ENCODE measurements around the gene PALD1.

The PALD1 gene

GRCh38 chr10:70588859-70589570, 110.4 kb downstream of the PALD1 start:
- H4K20me1 ChIP-seq (ENCODE audit: control insufficient read depth, insufficient read depth, low read depth, low read length) = no peaks in the 10 kb centered on the region
- no peak overlapping the region for H3K27ac ChIP-seq (ENCODE audit: low read depth, low read length)
- TF ChIP-seq EZH2phosphoT487 (IDR thresholded peaks at IDR 0.05; ENCODE audit: borderline replicate concordance, low read length) (no peak), CTCF (IDR thresholded peaks at IDR 0.05; ENCODE audit: low read depth, low read length, poor library complexity, severe bottlenecking) (no peak)
- no peaks in the 10 kb centered on the region for H3K9me3 ChIP-seq (ENCODE audit: control insufficient read depth, insufficient read depth, low read length)
- no peak overlapping the region for H3K4me2 ChIP-seq (ENCODE audit: low read length)
- H3K4me3 ChIP-seq (ENCODE audit: low read length) = no peak overlapping the region
- H3K9me2 ChIP-seq (replicated peaks; ENCODE audit: control insufficient read depth, low read length) = no peaks in the 10 kb centered on the region
- no peaks in the 10 kb centered on the region for H3K36me3 ChIP-seq (ENCODE audit: control insufficient read depth, low read length)
- peaks cover 23% of the 10 kb centered on the region for H3K27me3 ChIP-seq (ENCODE audit: control insufficient read depth, low read length)
- H3K79me2 ChIP-seq (ENCODE audit: control insufficient read depth, low read length) = no peaks in the 10 kb centered on the region
- H3F3A ChIP-seq (ENCODE audit: control insufficient read depth, insufficient read depth) = no peaks in the 10 kb centered on the region
- H3K4me1 ChIP-seq (ENCODE audit: control insufficient read depth, low read length) = no peaks in the 10 kb centered on the region

GRCh38 chr10:70589762-70590654, 111.4 kb downstream of the PALD1 start:
- Histone ChIP-seq H3K9me3 (ENCODE audit: control insufficient read depth, insufficient read depth, low read length) (no peaks in the 10 kb centered on the region), H3K27ac (ENCODE audit: low read depth, low read length) (no peak overlapping the region), H3F3A (ENCODE audit: control insufficient read depth, insufficient read depth) (no peaks in the 10 kb centered on the region), H3K4me2 (ENCODE audit: low read length) (no peak overlapping the region), H3K79me2 (ENCODE audit: control insufficient read depth, low read length) (no peaks in the 10 kb centered on the region), H4K20me1 (ENCODE audit: control insufficient read depth, insufficient read depth, low read depth, low read length) (no peaks in the 10 kb centered on the region), H3K4me3 (ENCODE audit: low read length) (no peak overlapping the region), H3K36me3 (ENCODE audit: control insufficient read depth, low read length) (no peaks in the 10 kb centered on the region), H3K9me2 (replicated peaks; ENCODE audit: control insufficient read depth, low read length) (no peaks in the 10 kb centered on the region), H3K4me1 (ENCODE audit: control insufficient read depth, low read length) (no peaks in the 10 kb centered on the region), H3K27me3 (ENCODE audit: control insufficient read depth, low read length) (peaks cover 23% of the 10 kb centered on the region)
- TF ChIP-seq CTCF (IDR thresholded peaks at IDR 0.05; ENCODE audit: low read depth, low read length, poor library complexity, severe bottlenecking) (no peak), EZH2phosphoT487 (IDR thresholded peaks at IDR 0.05; ENCODE audit: borderline replicate concordance, low read length) (no peak)

GRCh38 chr10:70590655-70591416, 112.3 kb downstream of the PALD1 start:
- no peak overlapping the region for H3K4me2 ChIP-seq (ENCODE audit: low read length)
- no peak overlapping the region for H3K27ac ChIP-seq (ENCODE audit: low read depth, low read length)
- TF ChIP-seq EZH2phosphoT487 (IDR thresholded peaks at IDR 0.05; ENCODE audit: borderline replicate concordance, low read length) = no peak
- TF ChIP-seq CTCF (IDR thresholded peaks at IDR 0.05; ENCODE audit: low read depth, low read length, poor library complexity, severe bottlenecking) = no peak
- H3K4me3 ChIP-seq (ENCODE audit: low read length) = no peak overlapping the region
- H3K9me3 ChIP-seq (ENCODE audit: control insufficient read depth, insufficient read depth, low read length) = no peaks in the 10 kb centered on the region
- H3K9me2 ChIP-seq (replicated peaks; ENCODE audit: control insufficient read depth, low read length) = no peaks in the 10 kb centered on the region
- H3K27me3 ChIP-seq (ENCODE audit: control insufficient read depth, low read length) = peaks cover 23% of the 10 kb centered on the region
- no peaks in the 10 kb centered on the region for H3F3A ChIP-seq (ENCODE audit: control insufficient read depth, insufficient read depth)
- no peaks in the 10 kb centered on the region for H3K36me3 ChIP-seq (ENCODE audit: control insufficient read depth, low read length)
- no peaks in the 10 kb centered on the region for H3K79me2 ChIP-seq (ENCODE audit: control insufficient read depth, low read length)
- H4K20me1 ChIP-seq (ENCODE audit: control insufficient read depth, insufficient read depth, low read depth, low read length) = no peaks in the 10 kb centered on the region
- no peaks in the 10 kb centered on the region for H3K4me1 ChIP-seq (ENCODE audit: control insufficient read depth, low read length)

All from DOHH2 (cell line).